SK-N-SH treated with all-trans-retinoic acid at 6 μM for 48 hours (cell line): ENCODE results near the gene RAB11FIP3.

Source experiments
- ATAC-seq: fragments of 200-7000 bp; cut with Tn5 transposase; 3 replicates; pipeline ENCODE4 v1.9.1; 2020; ENCODE audit warnings: mild to moderate bottlenecking, moderate library complexity
- ARNTL ChIP-seq: fragments of 450-650 bp; formaldehyde crosslinking; IDR thresholded peaks from 2 replicates; pipeline ENCODE4 v1.5.0; 2020; ENCODE audit warnings: low read depth, mild to moderate bottlenecking, moderate library complexity, borderline replicate concordance
- BACH2 ChIP-seq: fragments of 250-450 bp; sonication (Bioruptor Pico); IDR thresholded peaks from 2 replicates; pipeline ENCODE4 v1.9.0; 2021; ENCODE audit warnings: mild to moderate bottlenecking, borderline replicate concordance
- CREB5 ChIP-seq: fragments of 250-450 bp; sonication (Bioruptor Pico); IDR thresholded peaks from 2 replicates; pipeline ENCODE4 v1.5.1; 2020; ENCODE audit warnings: low read depth, mild to moderate bottlenecking, moderate library complexity
- CSDC2 ChIP-seq: fragments of 250-450 bp; sonication (Bioruptor Pico); IDR thresholded peaks from 2 replicates; pipeline ENCODE4 v1.5.0; 2020; ENCODE audit warnings: mild to moderate bottlenecking, moderate library complexity
- CSRNP3 ChIP-seq: fragments of 250-450 bp; sonication (Bioruptor Pico); IDR thresholded peaks from 2 replicates; pipeline ENCODE4 v1.5.1; 2021; ENCODE audit warnings: mild to moderate bottlenecking, moderate library complexity
- ESRRG ChIP-seq: fragments of 250-450 bp; sonication (Bioruptor Pico); IDR thresholded peaks from 2 replicates; pipeline ENCODE4 v1.6.1; 2021; ENCODE audit warnings: mild to moderate bottlenecking
- GLIS3 ChIP-seq: fragments of 250-450 bp; sonication (Bioruptor Pico); IDR thresholded peaks from 2 replicates; pipeline ENCODE4 v1.5.0; 2020; ENCODE audit warnings: mild to moderate bottlenecking, moderate library complexity
- OSR1 ChIP-seq: fragments of 250-450 bp; sonication (Bioruptor Pico); IDR thresholded peaks from 2 replicates; pipeline ENCODE4 v1.8.0; 2022; ENCODE audit warnings: moderate library complexity, mild to moderate bottlenecking, inconsistent platforms
- PATZ1 ChIP-seq: fragments of 250-450 bp; sonication (Bioruptor Pico); IDR thresholded peaks from 2 replicates; pipeline ENCODE4 v1.8.0; 2020; ENCODE audit warnings: mild to moderate bottlenecking, moderate library complexity, borderline replicate concordance
- POU6F1 ChIP-seq: fragments of 250-450 bp; sonication (Bioruptor Pico); IDR thresholded peaks from 2 replicates; pipeline ENCODE4 v1.8.0; 2021; ENCODE audit warnings: low read depth, mild to moderate bottlenecking, moderate library complexity, borderline replicate concordance
- RARB ChIP-seq: fragments of 250-450 bp; sonication (Bioruptor Pico); IDR thresholded peaks from 2 replicates; pipeline ENCODE4 v1.8.0; 2021; ENCODE audit warnings: mild to moderate bottlenecking, moderate library complexity
- TOX ChIP-seq: fragments of 250-450 bp; sonication (Bioruptor Pico); IDR thresholded peaks from 2 replicates; pipeline ENCODE4 v1.8.0; 2021; ENCODE audit warnings: mild to moderate bottlenecking, moderate library complexity, borderline replicate concordance
- TSHZ2 ChIP-seq: fragments of 250-450 bp; sonication (Bioruptor Pico); IDR thresholded peaks from 2 replicates; pipeline ENCODE4 v1.5.0; 2020; ENCODE audit warnings: mild to moderate bottlenecking, moderate library complexity
- ZC3H10 ChIP-seq: fragments of 250-450 bp; sonication (Bioruptor Pico); IDR thresholded peaks from 2 replicates; pipeline ENCODE4 v1.5.1; 2021; ENCODE audit warnings: mild to moderate bottlenecking, moderate library complexity
- ZFP3 ChIP-seq: fragments of 250-450 bp; sonication (Bioruptor Pico); IDR thresholded peaks from 2 replicates; pipeline ENCODE4 v1.5.0; 2020; ENCODE audit warnings: mild to moderate bottlenecking, moderate library complexity
- ZFP30 ChIP-seq: fragments of 450-650 bp; formaldehyde crosslinking; IDR thresholded peaks from 2 replicates; pipeline ENCODE4 v1.5.0; 2022; ENCODE audit warnings: mild to moderate bottlenecking, moderate library complexity
- ZNF565 ChIP-seq: fragments of 450-650 bp; formaldehyde crosslinking; conservative IDR thresholded peaks from 2 replicates; pipeline ENCODE4 v1.5.0; 2020; ENCODE audit warnings: low read depth, mild to moderate bottlenecking, moderate library complexity
- ZNF70 ChIP-seq: fragments of 450-650 bp; formaldehyde crosslinking; IDR thresholded peaks from 2 replicates; pipeline ENCODE4 v1.5.0; 2020; ENCODE audit warnings: mild to moderate bottlenecking, moderate library complexity
- ZNF8 ChIP-seq: fragments of 450-650 bp; formaldehyde crosslinking; IDR thresholded peaks from 2 replicates; pipeline ENCODE4 v1.5.0; 2020; ENCODE audit warnings: mild to moderate bottlenecking, moderate library complexity

The RAB11FIP3 gene

DNA sequence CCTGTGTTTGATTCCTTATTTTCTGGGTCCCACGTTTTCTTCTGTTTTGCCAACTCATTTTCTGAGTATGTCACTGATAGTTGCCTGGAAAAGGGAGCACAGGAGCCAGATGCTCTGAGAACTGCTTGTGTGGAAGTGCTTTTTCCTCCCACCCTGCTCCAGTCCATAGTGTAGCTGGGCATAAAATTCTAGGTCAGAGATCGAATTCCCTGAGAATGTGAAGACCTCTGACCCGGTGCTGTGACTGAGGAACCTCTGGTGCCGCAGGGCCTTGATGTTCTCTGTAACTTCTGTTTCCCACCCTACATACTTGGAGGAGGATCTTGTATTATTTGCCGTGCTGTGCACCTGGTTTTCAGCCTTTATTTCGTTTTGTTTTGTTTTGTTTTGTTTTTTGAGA is 82.5 kb downstream of the RAB11FIP3 start (continued):
- TF ChIP-seq TSHZ2 (CRISPR knock-in tag) = no peak
- TF ChIP-seq CSDC2 = no peak

GRCh38 chr16:508884-509736 is 83.7 kb downstream of the RAB11FIP3 start:
- TF ChIP-seq BACH2 (CRISPR knock-in tag) (no peak), ZC3H10 (no peak), CSDC2 (no peak)

DNA sequence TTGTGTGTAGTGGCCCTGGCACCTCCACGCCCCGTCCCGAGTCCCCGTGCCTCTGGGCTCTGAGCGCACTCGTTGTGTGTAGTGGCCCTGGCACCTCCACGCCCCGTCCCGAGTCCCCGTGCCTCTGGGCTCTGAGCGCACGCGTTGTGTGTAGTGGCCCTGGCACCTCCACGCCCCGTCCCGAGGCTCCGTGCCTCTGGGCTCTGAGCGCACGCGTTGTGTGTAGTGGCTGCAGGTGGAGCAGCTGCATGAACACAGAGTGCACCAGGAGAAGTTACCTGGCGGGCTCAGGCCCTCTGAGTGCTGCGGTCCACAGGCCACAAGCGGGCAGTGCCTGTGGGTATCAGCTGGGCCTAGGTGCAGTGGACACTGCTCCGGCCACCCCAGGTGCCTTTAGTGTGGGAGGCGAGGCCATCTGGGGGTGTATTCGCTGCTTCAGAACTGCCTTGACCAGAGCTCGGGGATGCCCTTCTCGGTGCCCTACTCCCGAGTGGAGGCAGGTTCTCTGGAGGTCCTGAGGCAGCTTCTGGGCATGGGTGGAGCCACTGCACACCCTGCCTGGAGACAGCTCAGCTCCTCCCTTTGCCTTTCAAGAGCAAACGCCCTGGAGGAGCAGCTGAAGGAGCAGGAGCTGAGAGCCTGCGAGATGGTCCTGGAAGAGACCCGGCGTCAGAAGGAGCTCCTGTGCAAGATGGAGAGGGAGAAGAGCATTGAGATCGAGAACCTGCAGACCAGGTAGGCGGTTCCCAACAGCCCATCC is 84.8 kb downstream of the RAB11FIP3 start:
- TF ChIP-seq GLIS3 (CRISPR knock-in tag) (no peak), OSR1 (no peak), TSHZ2 (CRISPR knock-in tag) (no peak), RARB (CRISPR knock-in tag) (no peak), CSRNP3 (CRISPR knock-in tag) (no peak), PATZ1 (CRISPR knock-in tag) (no peak), ZNF70 (CRISPR knock-in tag) (no peak), ZFP30 (CRISPR knock-in tag) (no peak), ZNF8 (CRISPR knock-in tag) (no peak), CREB5 (CRISPR knock-in tag) (no peak), ZFP3 (CRISPR knock-in tag) (no peak), BACH2 (CRISPR knock-in tag) (no peak), TOX (no peak), POU6F1 (no peak), ESRRG (CRISPR knock-in tag) (no peak), ZC3H10 (no peak), ZNF565 (CRISPR knock-in tag) (no peak), ARNTL (CRISPR knock-in tag) (no peak), CSDC2 (no peak)
- ATAC-seq = no peak

More at GRCh38 chr16:508884-509736, 83.7 kb downstream of the RAB11FIP3 start:
- no peak for ATAC-seq
